ENCODE measurements around the gene SMIM29. TPM values are rescaled to one million over a fixed set of nuclear protein-coding genes. Genes with fewer than 3 reads are reported as not detected.
"Not testable (repeated sequence)": the region's sequence is repeated elsewhere in the genome, so short reads cannot be mapped to it uniquely, and the experiment has no call there.

SMIM29 gene
- total and polyA plus RNA-seq, 9 donors, result 2.0 to 26.6 (median 17.8) TPM

DNA sequence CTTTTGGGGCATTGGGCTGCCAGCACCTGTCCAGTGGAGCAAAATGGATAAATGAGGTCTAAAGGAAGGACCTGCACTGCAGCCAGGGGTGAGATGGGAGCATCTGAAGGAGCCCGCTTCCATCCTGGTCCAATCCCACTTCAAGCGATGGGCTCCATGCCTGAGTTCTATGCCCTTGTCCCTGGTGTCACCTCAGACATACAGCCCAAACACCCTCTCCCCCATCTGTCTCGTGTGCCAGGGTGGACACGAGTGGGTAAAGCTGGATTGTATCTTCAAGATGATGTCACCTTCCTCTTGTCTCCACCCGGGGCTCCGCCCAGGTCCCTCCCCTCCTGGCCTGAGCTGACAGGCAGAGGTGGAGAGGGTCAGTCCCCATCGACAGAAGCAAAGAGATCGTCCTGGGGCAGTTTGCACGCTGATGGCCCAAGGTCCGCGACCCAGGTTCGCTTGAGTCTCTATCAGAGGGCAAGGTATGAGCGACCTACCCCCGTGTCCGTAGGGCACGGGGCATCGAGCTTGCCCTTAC, 544 bp downstream of the SMIM29 start:
- peak; percentile 45 to 67 (median 58) for DNase-seq
- Histone ChIP-seq H3K27me3 (no peaks in the 10 kb centered on the region), H3K9me3 (no peaks in the 10 kb centered on the region), H3K36me3 (no peaks in the 10 kb centered on the region), H3K4me1 (ENCODE audit: insufficient read depth) (peaks cover 4% of the 10 kb centered on the region), H3K27ac (peak overlapping the region; percentile 11 to 61), H3K4me3 (peak overlapping the region; percentile 81)
- intact Hi-C loops (cut with DNase I), result loop anchor here (2.0 to 10.0 kb wide), 7 partner anchors 51 to 357 kb away; partner anchors contain the start of gene NUDT3 (in 3 of the 4)
- 9 to 10% (median 10%) methylated on average over 17 of the region's 17 CpGs for WGBS, 3 donors
- TF ChIP-seq, protein P1, sequence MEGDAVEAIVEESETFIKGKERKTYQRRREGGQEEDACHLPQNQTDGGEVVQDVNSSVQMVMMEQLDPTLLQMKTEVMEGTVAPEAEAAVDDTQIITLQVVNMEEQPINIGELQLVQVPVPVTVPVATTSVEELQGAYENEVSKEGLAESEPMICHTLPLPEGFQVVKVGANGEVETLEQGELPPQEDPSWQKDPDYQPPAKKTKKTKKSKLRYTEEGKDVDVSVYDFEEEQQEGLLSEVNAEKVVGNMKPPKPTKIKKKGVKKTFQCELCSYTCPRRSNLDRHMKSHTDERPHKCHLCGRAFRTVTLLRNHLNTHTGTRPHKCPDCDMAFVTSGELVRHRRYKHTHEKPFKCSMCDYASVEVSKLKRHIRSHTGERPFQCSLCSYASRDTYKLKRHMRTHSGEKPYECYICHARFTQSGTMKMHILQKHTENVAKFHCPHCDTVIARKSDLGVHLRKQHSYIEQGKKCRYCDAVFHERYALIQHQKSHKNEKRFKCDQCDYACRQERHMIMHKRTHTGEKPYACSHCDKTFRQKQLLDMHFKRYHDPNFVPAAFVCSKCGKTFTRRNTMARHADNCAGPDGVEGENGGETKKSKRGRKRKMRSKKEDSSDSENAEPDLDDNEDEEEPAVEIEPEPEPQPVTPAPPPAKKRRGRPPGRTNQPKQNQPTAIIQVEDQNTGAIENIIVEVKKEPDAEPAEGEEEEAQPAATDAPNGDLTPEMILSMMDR (IDR thresholded peaks at IDR 0.05), result no peak
- TF ChIP-seq POLR2A (IDR thresholded peaks at IDR 0.05) (no peak), EP300 (IDR thresholded peaks at IDR 0.05) (no peak)

DNA sequence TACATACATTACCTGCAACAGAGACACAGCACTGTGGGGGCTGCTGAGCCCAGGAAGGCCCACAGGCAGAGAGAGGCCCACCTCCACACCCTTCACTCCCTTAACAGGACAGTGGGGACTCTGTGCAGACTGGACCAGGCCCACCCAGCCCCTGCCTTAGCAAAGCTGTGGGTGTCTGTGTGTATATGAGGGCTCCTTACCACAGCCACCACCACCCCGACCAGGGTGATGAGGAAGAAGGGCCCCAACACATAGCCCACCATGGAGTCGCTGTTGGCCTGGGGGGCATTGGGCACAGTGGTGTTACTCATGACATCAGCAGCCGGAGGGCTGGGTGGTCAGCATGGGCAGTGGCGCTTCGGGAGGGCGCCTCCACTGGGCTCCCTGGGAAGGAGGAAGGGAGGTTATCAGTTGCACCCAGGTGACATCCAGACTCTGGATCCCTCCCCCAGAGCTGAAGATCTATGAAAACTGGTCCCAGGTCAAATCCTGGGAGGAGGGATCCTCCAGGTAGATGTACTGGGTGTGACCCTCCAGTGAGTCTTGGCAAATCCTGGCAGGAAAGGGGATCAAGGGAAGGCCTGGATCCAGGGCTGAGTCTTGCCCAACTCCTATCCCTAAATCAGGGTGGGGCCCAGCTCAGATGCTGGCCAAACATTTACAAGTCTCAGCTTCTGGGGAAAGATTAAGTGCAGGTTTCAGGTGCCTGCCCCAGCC, 1.2 kb downstream of the SMIM29 start:
- Histone ChIP-seq H3K9me3 (no peaks in the 10 kb centered on the region), H3K27me3 (no peaks in the 10 kb centered on the region), H3K4me1 (ENCODE audit: insufficient read depth) (peaks cover 4% of the 10 kb centered on the region), H3K36me3 (no peaks in the 10 kb centered on the region), H3K27ac (no peak overlapping the region), H3K4me3 (no peak overlapping the region)
- intact Hi-C loops (cut with DNase I), result loop anchor here (2.0 to 10.0 kb wide), 7 partner anchors 51 to 357 kb away; partner anchors contain the start of gene NUDT3 (in 3 of the 4)
- 81 to 92% (median 91%) methylated on average over 5 to 6 of the region's 6 CpGs for WGBS, 3 donors
- TF ChIP-seq, protein P1 (IDR thresholded peaks at IDR 0.05), result no peak
- no peak for TF ChIP-seq POLR2A (IDR thresholded peaks at IDR 0.05)
- TF ChIP-seq EP300 (IDR thresholded peaks at IDR 0.05), result no peak
- no peak for DNase-seq

DNA sequence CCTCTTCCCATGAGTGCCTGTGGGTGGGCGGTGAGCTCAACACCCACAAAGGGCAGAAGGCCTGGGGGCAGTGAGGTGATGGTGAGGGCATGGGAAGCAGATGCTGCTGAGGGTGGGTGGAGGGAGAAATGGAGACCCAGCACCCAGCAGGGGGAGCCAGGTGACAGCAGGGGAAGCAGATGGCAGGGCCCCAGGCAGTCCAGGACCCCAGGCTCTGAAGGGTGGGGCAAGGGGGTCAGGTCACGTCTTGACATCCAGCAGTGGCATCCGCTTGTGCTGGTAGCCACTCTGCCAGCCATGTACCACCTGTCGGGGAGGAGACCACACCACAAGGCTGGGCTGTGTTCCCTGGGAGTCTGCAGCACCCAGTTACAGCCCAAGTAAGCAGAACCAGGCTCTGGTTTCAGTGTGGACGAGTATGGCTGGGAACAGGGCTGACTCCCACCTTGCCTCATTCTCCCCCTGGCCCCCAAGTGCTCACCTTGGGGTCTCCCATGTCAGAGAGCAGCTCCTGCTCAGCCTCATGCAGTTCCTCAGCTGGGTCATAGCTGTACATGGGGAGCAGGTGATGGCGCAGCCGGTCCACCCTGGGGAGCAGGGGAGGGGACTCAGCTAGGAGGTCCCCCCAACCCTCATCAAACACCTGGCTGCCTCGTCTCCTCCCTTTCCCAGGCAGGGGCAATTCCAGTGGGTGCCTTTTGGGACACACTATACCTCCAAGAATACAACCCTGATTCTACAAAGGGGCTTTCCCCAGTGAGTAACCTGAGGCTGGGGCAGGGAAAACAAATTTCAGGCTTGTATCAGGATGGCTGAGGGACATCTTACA, 2.0 kb downstream of the SMIM29 start:
- Histone ChIP-seq H3K27ac (no peak overlapping the region), H3K9me3 (no peaks in the 10 kb centered on the region), H3K4me1 (ENCODE audit: insufficient read depth) (peaks cover 4% of the 10 kb centered on the region), H3K36me3 (no peaks in the 10 kb centered on the region), H3K4me3 (no peak overlapping the region), H3K27me3 (no peaks in the 10 kb centered on the region)
- TF ChIP-seq, protein P1 (IDR thresholded peaks at IDR 0.05), result peak in 1 of 3 donors; percentile 9
- TF ChIP-seq EP300 (IDR thresholded peaks at IDR 0.05), result no peak
- WGBS, 3 donors, result 74 to 85% (median 84%) methylated on average over 7 to 8 of the region's 8 CpGs
- intact Hi-C loops (cut with DNase I), result loop anchor here in 3 of 4 donors (5.0 to 10.0 kb wide), 4 partner anchors 146 to 358 kb away; partner anchors contain the start of gene NUDT3 (in 1 of the 3)
- peak in 1 of 5 donors; percentile 43 for DNase-seq

DNA sequence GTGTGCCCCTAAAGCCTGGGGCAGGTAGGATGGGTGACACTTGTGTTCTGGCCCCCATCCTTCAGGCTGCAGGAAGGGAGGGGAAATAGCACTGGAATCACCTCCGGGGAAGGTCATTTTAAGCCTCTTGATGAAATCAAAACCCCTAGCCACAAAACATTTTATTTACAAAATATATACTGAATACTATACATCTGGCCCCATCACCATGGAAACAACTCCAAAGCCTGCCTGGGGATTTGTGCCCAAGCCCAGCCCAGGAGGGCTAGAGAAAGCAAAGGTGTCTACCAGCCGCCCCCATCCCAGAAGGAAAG, 2.6 kb downstream of the SMIM29 start:
- intact Hi-C loops (cut with DNase I), result loop anchor here in 3 of 4 donors (5.0 to 10.0 kb wide), 4 partner anchors 146 to 359 kb away; partner anchors contain the start of gene NUDT3 (in 1 of the 3)
- H3K4me3 ChIP-seq, result no peak overlapping the region
- no peaks in the 10 kb centered on the region for H3K36me3 ChIP-seq
- 68 to 74% (median 73%) methylated on average over 2 of the region's 2 CpGs for WGBS, 3 donors
- H3K4me1 ChIP-seq (ENCODE audit: insufficient read depth), result peaks cover 4% of the 10 kb centered on the region
- no peaks in the 10 kb centered on the region for H3K27me3 ChIP-seq
- TF ChIP-seq EP300 (IDR thresholded peaks at IDR 0.05), result no peak
- TF ChIP-seq, protein P1 (IDR thresholded peaks at IDR 0.05), result no peak
- no peak for TF ChIP-seq POLR2A (IDR thresholded peaks at IDR 0.05)
- no peaks in the 10 kb centered on the region for H3K9me3 ChIP-seq
- no peak for DNase-seq
- H3K27ac ChIP-seq, result no peak overlapping the region

DNA sequence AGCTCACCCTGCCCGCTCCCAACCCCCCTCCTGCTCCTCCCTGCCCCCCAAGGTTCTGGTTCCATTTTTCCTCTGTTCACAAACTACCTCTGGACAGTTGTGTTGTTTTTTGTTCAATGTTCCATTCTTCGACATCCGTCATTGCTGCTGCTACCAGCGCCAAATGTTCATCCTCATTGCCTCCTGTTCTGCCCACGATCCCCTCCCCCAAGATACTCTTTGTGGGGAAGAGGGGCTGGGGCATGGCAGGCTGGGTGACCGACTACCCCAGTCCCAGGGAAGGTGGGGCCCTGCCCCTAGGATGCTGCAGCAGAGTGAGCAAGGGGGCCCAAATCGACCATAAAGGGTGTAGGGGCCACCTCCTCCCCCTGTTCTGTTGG, 3.1 kb downstream of the SMIM29 start:
- intact Hi-C loops (cut with DNase I), result loop anchor here in 3 of 4 donors (2.0 to 10.0 kb wide), 5 partner anchors 49 to 359 kb away; partner anchors contain the start of gene NUDT3 (in 1 of the 3)
- 72 to 81% (median 79%) methylated on average over 7 of the region's 7 CpGs for WGBS, 3 donors
- not testable (repeated sequence) for H3K36me3 ChIP-seq; H3K27ac ChIP-seq; H3K9me3 ChIP-seq; H3K4me1 ChIP-seq (ENCODE audit: insufficient read depth); H3K4me3 ChIP-seq; H3K27me3 ChIP-seq; DNase-seq

DNA sequence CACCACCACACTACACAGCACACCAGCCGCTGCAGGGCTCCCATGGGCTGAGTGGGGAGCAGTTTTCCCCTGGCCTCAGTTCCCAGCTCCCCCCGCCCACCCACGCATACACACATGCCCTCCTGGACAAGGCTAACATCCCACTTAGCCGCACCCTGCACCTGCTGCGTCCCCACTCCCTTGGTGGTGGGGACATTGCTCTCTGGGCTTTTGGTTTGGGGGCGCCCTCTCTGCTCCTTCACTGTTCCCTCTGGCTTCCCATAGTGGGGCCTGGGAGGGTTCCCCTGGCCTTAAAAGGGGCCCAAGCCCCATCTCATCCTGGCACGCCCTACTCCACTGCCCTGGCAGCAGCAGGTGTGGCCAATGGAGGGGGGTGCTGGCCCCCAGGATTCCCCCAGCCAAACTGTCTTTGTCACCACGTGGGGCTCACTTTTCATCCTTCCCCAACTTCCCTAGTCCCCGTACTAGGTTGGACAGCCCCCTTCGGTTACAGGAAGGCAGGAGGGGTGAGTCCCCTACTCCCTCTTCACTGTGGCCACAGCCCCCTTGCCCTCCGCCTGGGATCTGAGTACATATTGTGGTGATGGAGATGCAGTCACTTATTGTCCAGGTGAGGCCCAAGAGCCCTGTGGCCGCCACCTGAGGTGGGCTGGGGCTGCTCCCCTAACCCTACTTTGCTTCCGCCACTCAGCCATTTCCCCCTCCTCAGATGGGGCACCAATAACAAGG, 3.6 kb downstream of the SMIM29 start:
- peak in 1 of 5 donors; percentile 16 for DNase-seq
- H3K36me3 ChIP-seq; H3K27ac ChIP-seq; H3K9me3 ChIP-seq; H3K4me3 ChIP-seq; H3K4me1 ChIP-seq (ENCODE audit: insufficient read depth); H3K27me3 ChIP-seq: not testable (repeated sequence)
- intact Hi-C loops (cut with DNase I), result loop anchor here in 3 of 4 donors (2.0 to 10.0 kb wide), 5 partner anchors 48 to 360 kb away; partner anchors contain the start of gene NUDT3 (in 1 of the 3)
- 66 to 75% (median 67%) methylated on average over 12 to 13 of the region's 13 CpGs for WGBS, 3 donors
